ENCODE measurements around the gene COL4A2.

Gene COL4A2

GRCh38 chr13:110501188-110501587 lies 194.1 kb downstream of the COL4A2 start:
- no peak for TF ChIP-seq CTCF (IDR thresholded peaks at IDR 0.05; ENCODE audit: insufficient read depth, low read depth, low read length, missing control alignments)
- H3K4me3 ChIP-seq (ENCODE audit: low read depth, low read length) = no peak overlapping the region
- no peak for DNase-seq (ENCODE audit: low read depth)

- DNase-seq (ENCODE audit: low read depth) = peak; percentile 19
Measured at GRCh38 chr13:110503037-110503901, 196.2 kb downstream of the COL4A2 start.

GRCh38 chr13:110503979-110504499 lies 197.0 kb downstream of the COL4A2 start:
- no peak overlapping the region for H3K4me3 ChIP-seq (ENCODE audit: low read depth, low read length)
- TF ChIP-seq CTCF (IDR thresholded peaks at IDR 0.05; ENCODE audit: insufficient read depth, low read depth, low read length, missing control alignments) = no peak
- no peak for DNase-seq (ENCODE audit: low read depth)

More at GRCh38 chr13:110503037-110503901, 196.2 kb downstream of the COL4A2 start:
- H3K4me3 ChIP-seq (ENCODE audit: low read depth, low read length) = no peak overlapping the region
- TF ChIP-seq CTCF (IDR thresholded peaks at IDR 0.05; ENCODE audit: insufficient read depth, low read depth, low read length, missing control alignments) = no peak

- no peak for TF ChIP-seq CTCF (IDR thresholded peaks at IDR 0.05; ENCODE audit: insufficient read depth, low read depth, low read length, missing control alignments)
- no peak for DNase-seq (ENCODE audit: low read depth)
- H3K4me3 ChIP-seq (ENCODE audit: low read depth, low read length) = no peak overlapping the region
Measured at GRCh38 chr13:110505594-110505993, 198.5 kb downstream of the COL4A2 start.

GRCh38 chr13:110506396-110506795 lies 199.3 kb downstream of the COL4A2 start:
- no peak overlapping the region for H3K4me3 ChIP-seq (ENCODE audit: low read depth, low read length)
- TF ChIP-seq CTCF (IDR thresholded peaks at IDR 0.05; ENCODE audit: insufficient read depth, low read depth, low read length, missing control alignments) = no peak
- DNase-seq (ENCODE audit: low read depth) = no peak

- no peak overlapping the region for H3K4me3 ChIP-seq (ENCODE audit: low read depth, low read length)
- no peak for TF ChIP-seq CTCF (IDR thresholded peaks at IDR 0.05; ENCODE audit: insufficient read depth, low read depth, low read length, missing control alignments)
Measured at GRCh38 chr13:110506859-110507566, 199.9 kb downstream of the COL4A2 start.

More at GRCh38 chr13:110506859-110507566, 199.9 kb downstream of the COL4A2 start:
- DNase-seq (ENCODE audit: low read depth) = no peak
